GM12874 (cell line): Measurements from ENCODE around the gene BLVRA.

Experiments used
- TF ChIP-seq, protein P1 (sequence below): IDR thresholded peaks from 2 replicates; pipeline ENCODE4 v1.5.1; 2011; ENCODE audit warnings: low read depth, mild to moderate bottlenecking, control low read depth, low read length, moderate library complexity; ENCODE audit not compliant: insufficient read depth

The BLVRA gene

DNA sequence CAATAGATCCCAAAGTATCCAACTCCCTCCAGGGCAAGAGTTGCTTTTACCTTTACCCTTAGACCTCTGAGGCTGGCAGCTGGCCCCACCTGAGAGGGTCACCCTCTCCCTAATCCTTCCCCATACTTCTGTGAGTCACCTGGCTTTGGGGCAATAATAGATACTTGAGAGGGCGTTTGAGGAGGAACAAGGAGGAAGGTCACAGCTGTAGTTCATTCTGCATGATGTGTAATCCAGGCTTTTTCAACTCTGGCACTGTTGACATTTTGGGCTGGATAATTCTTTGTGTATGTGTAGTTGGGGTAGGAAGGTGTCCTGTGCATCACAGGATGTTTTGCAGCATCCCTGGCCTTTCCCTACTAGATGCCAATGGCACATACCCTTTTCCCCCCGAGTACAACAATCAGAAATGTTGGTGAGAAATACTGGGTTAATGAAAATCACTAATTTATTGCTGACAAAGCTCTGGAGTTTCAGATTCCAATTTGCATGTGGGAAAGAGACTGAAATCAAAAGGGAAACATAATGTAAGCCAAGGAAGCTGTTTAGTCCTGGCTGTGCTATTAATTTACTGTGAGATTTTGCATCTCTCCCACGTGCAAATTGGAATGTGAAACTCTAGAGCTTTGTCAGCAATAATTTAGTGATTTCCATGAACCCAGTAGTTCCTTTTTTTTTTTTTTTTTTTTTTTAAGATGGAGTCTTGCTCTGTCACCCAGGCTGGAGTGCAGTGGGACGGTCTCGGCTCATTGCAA lies 3.6 kb downstream of the BLVRA start:
- TF ChIP-seq, protein P1, sequence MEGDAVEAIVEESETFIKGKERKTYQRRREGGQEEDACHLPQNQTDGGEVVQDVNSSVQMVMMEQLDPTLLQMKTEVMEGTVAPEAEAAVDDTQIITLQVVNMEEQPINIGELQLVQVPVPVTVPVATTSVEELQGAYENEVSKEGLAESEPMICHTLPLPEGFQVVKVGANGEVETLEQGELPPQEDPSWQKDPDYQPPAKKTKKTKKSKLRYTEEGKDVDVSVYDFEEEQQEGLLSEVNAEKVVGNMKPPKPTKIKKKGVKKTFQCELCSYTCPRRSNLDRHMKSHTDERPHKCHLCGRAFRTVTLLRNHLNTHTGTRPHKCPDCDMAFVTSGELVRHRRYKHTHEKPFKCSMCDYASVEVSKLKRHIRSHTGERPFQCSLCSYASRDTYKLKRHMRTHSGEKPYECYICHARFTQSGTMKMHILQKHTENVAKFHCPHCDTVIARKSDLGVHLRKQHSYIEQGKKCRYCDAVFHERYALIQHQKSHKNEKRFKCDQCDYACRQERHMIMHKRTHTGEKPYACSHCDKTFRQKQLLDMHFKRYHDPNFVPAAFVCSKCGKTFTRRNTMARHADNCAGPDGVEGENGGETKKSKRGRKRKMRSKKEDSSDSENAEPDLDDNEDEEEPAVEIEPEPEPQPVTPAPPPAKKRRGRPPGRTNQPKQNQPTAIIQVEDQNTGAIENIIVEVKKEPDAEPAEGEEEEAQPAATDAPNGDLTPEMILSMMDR, result no peak

- TF ChIP-seq, protein P1, result no peak
These were observed 4.7 kb downstream of the BLVRA start for GRCh38 chr7:43763183-43763582.

DNA sequence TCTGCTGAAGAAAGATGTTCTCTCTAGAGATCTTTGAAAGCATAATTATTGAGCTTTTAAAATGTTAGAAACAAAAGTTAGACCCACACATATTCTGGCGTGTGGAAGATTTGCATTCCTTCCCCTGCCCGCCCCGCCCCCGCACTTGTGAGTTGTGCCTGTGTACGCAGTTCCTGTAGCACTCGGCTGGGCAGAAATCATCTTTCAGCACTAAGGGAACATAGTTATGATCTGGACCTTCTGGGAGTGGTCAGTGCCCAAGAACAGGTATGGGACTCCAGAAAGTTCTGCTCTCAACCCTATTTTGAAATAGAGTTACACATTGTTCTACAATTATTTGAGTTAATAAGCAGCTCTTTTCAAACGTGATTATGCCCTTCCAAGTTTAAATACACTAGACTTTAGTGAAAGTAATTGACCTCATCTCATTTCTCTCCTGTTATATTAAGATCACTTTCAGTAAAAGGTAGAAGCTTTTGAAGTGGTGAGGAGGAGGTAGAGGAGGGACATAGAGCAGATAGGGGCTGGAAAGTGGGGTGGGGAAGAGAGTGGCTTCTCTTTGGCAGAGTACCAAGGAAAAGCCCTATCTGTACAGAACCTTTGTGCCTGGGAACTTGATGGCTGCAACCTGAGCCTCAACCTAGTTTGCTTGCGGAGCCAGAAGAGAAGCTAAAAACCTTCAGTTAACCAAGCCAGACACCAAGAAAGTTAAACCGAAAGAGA lies 5.7 kb downstream of the BLVRA start:
- TF ChIP-seq, protein P1, result no peak

DNA sequence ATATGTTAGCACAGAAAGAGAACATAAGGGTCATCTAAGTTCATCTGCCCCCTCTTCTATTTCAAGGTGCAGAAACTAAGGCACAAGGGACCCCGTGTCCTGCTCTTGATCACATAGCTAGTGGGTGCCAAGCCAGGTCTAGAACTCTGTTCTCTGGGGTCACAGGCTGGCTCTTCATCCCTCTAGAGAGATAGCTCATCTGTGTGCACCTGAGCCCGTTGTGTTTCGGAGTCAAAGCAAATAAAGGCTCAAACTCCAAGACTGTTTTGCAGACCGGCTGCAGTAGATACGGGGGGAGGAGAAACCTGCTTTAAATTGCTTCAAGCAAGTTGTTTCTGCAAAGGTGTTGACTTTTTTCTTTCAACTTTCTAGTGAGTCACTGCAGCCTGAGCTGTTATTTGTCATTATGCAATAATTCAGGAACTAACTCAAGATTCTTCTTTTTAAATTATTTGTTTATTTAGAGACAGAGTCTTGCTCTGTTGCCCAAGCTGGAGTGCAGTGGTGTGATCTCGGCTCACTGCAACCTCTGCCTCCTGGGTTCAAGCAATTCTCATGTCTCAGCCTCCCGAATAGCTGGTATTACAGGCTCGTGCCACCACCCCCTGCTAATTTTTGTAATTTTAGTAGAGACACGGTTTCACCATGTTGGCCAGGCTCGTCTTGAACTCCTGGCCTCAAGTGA lies 6.5 kb downstream of the BLVRA start:
- TF ChIP-seq, protein P1, result no peak

DNA sequence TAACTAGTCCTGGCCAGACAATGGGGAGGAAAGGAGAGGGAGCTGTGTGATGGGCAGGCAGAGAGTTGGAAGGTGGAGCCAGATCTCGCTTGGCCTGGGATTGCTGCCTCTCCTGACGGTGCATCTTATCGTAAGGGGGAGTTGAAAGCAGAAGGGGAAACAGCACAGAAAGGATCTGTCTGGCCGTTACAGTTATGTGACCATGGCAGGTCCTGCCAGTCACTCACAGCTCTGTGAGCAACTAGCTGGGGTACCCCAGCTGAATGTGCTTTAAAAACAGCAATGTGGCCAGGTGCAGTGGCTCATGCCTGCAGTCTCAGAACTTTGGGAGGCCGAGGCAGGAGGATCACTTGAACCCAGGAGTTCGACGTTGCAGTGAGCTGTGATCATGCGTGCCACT lies 8.1 kb downstream of the BLVRA start:
- TF ChIP-seq, protein P1, result no peak

- TF ChIP-seq, protein P1, result no peak
These were observed 8.8 kb downstream of the BLVRA start for GRCh38 chr7:43767311-43767710.

DNA sequence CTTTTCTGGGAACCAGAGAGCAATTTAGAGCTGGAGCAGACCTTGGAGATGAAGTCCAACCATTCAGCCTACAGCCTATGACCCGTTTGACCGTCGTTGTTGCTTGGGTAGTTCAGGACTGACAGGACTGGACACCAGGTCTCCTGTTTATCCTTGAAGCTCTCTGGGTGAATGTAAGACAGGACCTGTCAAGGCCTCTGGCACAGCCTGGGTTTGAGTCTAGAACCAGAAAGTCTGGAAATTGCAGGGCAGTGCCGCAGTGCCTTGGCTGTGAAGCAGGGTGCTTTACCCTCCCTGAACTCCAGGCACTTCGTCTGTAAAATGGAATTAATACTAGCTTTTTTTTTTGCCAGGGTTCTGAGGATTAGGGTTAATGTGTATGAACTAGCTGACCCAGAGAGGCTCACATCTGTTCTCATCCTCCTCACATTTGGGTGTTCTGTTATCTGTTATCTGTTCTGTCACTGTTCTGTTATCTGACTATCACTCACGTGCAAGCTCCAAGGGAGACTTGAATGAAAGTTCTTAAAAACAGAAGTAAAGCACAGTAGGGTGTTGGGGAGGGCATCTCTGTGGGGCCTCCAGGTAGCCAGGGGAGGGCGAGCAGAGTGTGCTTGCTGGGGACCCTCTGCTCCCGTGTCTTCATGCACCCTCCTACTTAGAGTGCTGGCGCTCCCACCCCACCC lies 9.9 kb downstream of the BLVRA start:
- TF ChIP-seq, protein P1, result no peak
